ENCODE data around the gene RABGAP1L. TPM values are rescaled to one million over a fixed set of nuclear protein-coding genes. Genes with fewer than 3 reads are reported as not detected.

RABGAP1L gene
- polyA plus RNA-seq, 3 donors, result 35.2 to 75.3 (median 63.3) TPM

DNA sequence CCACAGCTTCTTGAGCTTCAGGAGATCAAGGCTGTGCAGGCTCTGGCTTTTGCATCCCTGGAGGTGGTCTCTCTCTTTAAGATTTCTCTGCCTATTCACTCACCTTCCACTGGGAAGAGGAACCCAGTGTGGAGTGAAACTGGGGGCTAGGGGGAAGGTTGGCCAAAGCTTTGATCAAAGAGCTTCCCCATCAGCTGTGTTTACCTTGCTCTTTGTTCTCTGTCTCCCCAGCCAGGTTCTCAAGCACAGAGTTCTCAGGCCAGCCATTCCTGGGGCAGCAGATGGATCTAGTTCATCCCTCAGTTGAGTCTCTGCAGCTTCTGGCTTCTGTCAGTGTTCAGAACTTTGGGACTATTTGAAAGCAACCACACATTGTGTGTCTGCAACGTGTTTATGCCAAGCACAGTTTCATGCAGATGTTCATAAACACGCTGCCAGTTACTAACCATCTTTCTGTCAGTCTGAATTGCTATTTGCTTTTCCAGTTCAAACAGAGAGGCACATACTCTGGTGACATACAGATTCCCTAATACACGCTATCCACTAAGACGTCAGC lies 881.1 kb downstream of the RABGAP1L start:
- 95% methylated on average over 2 of the region's 4 CpGs for WGBS (ENCODE audit: insufficient coverage)
- Histone ChIP-seq H3K9me3 (replicated peaks in 1 of 2; ENCODE audit: control insufficient read depth in 1 of 2, insufficient read depth in 1 of 2, low read length in 2 of 2) (peaks cover 0 to 10% of the 10 kb centered on the region in 2 donors), H4K20me1 (ENCODE audit: insufficient read depth, low read length) (no peaks in the 10 kb centered on the region), H2AFZ (ENCODE audit: insufficient read depth, low read depth, low read length, poor library complexity, severe bottlenecking) (no peak overlapping the region), H3K36me3 (replicated peaks in 1 of 2; ENCODE audit: control insufficient read depth in 1 of 2, insufficient read depth in 2 of 2, low read length in 2 of 2) (no peaks in the 10 kb centered on the region), H3K9ac (ENCODE audit: insufficient read depth, low read length, poor library complexity, severe bottlenecking) (no peak overlapping the region), H3K27ac (ENCODE audit: low read depth in 1 of 2, low read length in 2 of 2) (no peak overlapping the region), H3K27me3 (ENCODE audit: control insufficient read depth in 2 of 2, insufficient read depth in 2 of 2, low read length in 2 of 2) (no peaks in the 10 kb centered on the region), H3K4me2 (replicated peaks; ENCODE audit: extremely low read depth, low read length, poor library complexity, severe bottlenecking) (no peak overlapping the region), H3K4me3 (replicated peaks in 1 of 3; ENCODE audit: low read depth in 2 of 3, low read length in 3 of 3) (no peak overlapping the region), H3K79me2 (ENCODE audit: insufficient read depth, low read length) (no peaks in the 10 kb centered on the region), H3K4me1 (ENCODE audit: control insufficient read depth in 1 of 2, insufficient read depth in 2 of 2, low read length in 2 of 2) (no peaks in the 10 kb centered on the region)
- Mint-ChIP-seq H3K36me3 (no peaks in the 10 kb centered on the region), H3K27me3 (ENCODE audit: low read depth in 3 of 3) (no peaks in the 10 kb centered on the region), H3K9me3 (peaks cover 5 to 12% (median 7%) of the 10 kb centered on the region in 7 donors), H3K4me3 (no peak overlapping the region), H3K4me1 (peaks cover 14% of the 10 kb centered on the region), H3K27ac (no peak overlapping the region)
- intact Hi-C loops (cut with micrococcal nuclease), result no loop called here
- TF ChIP-seq, protein P1, sequence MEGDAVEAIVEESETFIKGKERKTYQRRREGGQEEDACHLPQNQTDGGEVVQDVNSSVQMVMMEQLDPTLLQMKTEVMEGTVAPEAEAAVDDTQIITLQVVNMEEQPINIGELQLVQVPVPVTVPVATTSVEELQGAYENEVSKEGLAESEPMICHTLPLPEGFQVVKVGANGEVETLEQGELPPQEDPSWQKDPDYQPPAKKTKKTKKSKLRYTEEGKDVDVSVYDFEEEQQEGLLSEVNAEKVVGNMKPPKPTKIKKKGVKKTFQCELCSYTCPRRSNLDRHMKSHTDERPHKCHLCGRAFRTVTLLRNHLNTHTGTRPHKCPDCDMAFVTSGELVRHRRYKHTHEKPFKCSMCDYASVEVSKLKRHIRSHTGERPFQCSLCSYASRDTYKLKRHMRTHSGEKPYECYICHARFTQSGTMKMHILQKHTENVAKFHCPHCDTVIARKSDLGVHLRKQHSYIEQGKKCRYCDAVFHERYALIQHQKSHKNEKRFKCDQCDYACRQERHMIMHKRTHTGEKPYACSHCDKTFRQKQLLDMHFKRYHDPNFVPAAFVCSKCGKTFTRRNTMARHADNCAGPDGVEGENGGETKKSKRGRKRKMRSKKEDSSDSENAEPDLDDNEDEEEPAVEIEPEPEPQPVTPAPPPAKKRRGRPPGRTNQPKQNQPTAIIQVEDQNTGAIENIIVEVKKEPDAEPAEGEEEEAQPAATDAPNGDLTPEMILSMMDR (IDR thresholded peaks at IDR 0.05), result no peak
- DNase-seq, result no peak

DNA sequence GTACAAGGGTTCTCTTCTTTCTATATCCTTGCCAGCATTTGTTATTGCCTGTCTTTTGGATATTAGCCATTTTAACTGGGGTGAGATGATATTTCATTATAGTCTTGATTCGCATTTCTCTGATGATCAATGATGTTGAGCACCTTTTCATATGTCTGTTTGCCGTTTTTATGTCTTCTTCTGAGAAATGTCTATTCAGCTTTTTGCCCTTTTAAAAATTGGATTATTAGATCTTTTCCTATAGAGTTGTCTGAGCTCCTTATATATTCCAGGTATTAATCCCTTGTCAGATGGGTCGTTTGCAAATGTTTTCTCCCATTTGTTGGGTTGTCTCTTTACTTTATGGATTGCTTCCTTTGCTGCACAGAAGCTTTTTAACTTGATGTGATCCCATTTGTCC lies 883.3 kb downstream of the RABGAP1L start:
- Histone ChIP-seq H3K4me3 (replicated peaks in 1 of 3; ENCODE audit: low read depth in 2 of 3, low read length in 3 of 3) (no peak overlapping the region), H3K27me3 (ENCODE audit: control insufficient read depth in 2 of 2, insufficient read depth in 2 of 2, low read length in 2 of 2) (no peaks in the 10 kb centered on the region), H3K4me1 (ENCODE audit: control insufficient read depth in 1 of 2, insufficient read depth in 2 of 2, low read length in 2 of 2) (no peaks in the 10 kb centered on the region), H2AFZ (ENCODE audit: insufficient read depth, low read depth, low read length, poor library complexity, severe bottlenecking) (no peak overlapping the region), H4K20me1 (ENCODE audit: insufficient read depth, low read length) (no peaks in the 10 kb centered on the region), H3K9me3 (replicated peaks in 1 of 2; ENCODE audit: control insufficient read depth in 1 of 2, insufficient read depth in 1 of 2, low read length in 2 of 2) (peaks cover 0 to 10% of the 10 kb centered on the region in 2 donors), H3K27ac (ENCODE audit: low read depth in 1 of 2, low read length in 2 of 2) (no peak overlapping the region), H3K9ac (ENCODE audit: insufficient read depth, low read length, poor library complexity, severe bottlenecking) (no peak overlapping the region), H3K36me3 (replicated peaks in 1 of 2; ENCODE audit: control insufficient read depth in 1 of 2, insufficient read depth in 2 of 2, low read length in 2 of 2) (no peaks in the 10 kb centered on the region), H3K79me2 (ENCODE audit: insufficient read depth, low read length) (no peaks in the 10 kb centered on the region), H3K4me2 (replicated peaks; ENCODE audit: extremely low read depth, low read length, poor library complexity, severe bottlenecking) (no peak overlapping the region)
- 17% methylated on average over 1 of the region's 3 CpGs for WGBS (ENCODE audit: insufficient coverage)
- no peak for DNase-seq
- intact Hi-C loops (cut with micrococcal nuclease), result no loop called here
- H3K4me3 Mint-ChIP-seq, result no peak overlapping the region
- H3K4me1 Mint-ChIP-seq, result peaks cover under 1% of the 10 kb centered on the region
- TF ChIP-seq, protein P1 (IDR thresholded peaks at IDR 0.05), result no peak
- no peaks in the 10 kb centered on the region for H3K36me3 Mint-ChIP-seq
- H3K27ac Mint-ChIP-seq, result no peak overlapping the region
- peaks cover 0 to 3% (median 0%) of the 10 kb centered on the region in 3 donors for H3K27me3 Mint-ChIP-seq (ENCODE audit: low read depth in 3 of 3)
- H3K9me3 Mint-ChIP-seq, result peaks cover 6 to 16% (median 13%) of the 10 kb centered on the region in 7 donors

Data from CD14-positive monocyte (primary cell).